ENCODE results near the gene ZNF556. TPM values are rescaled to one million over a fixed set of nuclear protein-coding genes. Genes with fewer than 3 reads are reported as not detected.

ZNF556 gene
- total and polyA plus RNA-seq, 10 donors: under 0.01 to 0.27 (median 0.22) TPM; not detected in 5

- no peak overlapping the region for H3K27ac ChIP-seq
- no peaks in the 10 kb centered on the region for H3K9me3 ChIP-seq
- no peak for DNase-seq
- H3K27me3 ChIP-seq (replicated peaks in 1 of 7): no peaks in the 10 kb centered on the region
- peaks cover 4 to 20% (median 9%) of the 10 kb centered on the region in 6 donors for H3K4me1 ChIP-seq
- intact Hi-C loops (cut with DNase I; ENCODE audit: low total_unique reads): no loop called here
- H3K36me3 ChIP-seq: no peaks in the 10 kb centered on the region
- WGBS, 5 donors: 78 to 87% (median 78%) methylated on average over 11 of the region's 11 CpGs
- TF ChIP-seq CTCF (IDR thresholded peaks at IDR 0.05 in 8 of 11, conservative IDR thresholded peaks at IDR 0.05 in 3 of 11) (no peak), POLR2A (IDR thresholded peaks at IDR 0.05) (no peak), POLR2AphosphoS5 (IDR thresholded peaks at IDR 0.05) (no peak)
- no peak overlapping the region for H3K4me3 ChIP-seq
These were observed 38.9 kb downstream of the ZNF556 start for GRCh38 chr19:2905918-2906519.

GRCh38 chr19:2906631-2907195, 39.6 kb downstream of the ZNF556 start:
- Histone ChIP-seq H3K4me3 (no peak overlapping the region), H3K27ac (no peak overlapping the region), H3K9me3 (no peaks in the 10 kb centered on the region), H3K4me1 (peaks cover 0 to 13% (median 3%) of the 10 kb centered on the region in 6 donors), H3K27me3 (replicated peaks in 1 of 7) (no peaks in the 10 kb centered on the region), H3K36me3 (no peaks in the 10 kb centered on the region)
- intact Hi-C loops (cut with DNase I; ENCODE audit: low total_unique reads): no loop called here
- no peak for DNase-seq
- TF ChIP-seq POLR2AphosphoS5 (IDR thresholded peaks at IDR 0.05) (no peak), POLR2A (IDR thresholded peaks at IDR 0.05) (no peak), CTCF (IDR thresholded peaks at IDR 0.05 in 8 of 11, conservative IDR thresholded peaks at IDR 0.05 in 3 of 11) (no peak)
- 91 to 93% (median 93%) methylated on average over 13 to 20 of the region's 20 CpGs for WGBS, 5 donors

GRCh38 chr19:2912306-2912705, 45.2 kb downstream of the ZNF556 start:
- Histone ChIP-seq H3K4me3 (no peak overlapping the region), H3K27ac (no peak overlapping the region), H3K4me1 (no peaks in the 10 kb centered on the region), H3K27me3 (replicated peaks in 1 of 7) (no peaks in the 10 kb centered on the region), H3K36me3 (peaks cover 6 to 34% (median 16%) of the 10 kb centered on the region in 6 donors), H3K9me3 (peaks cover 0 to 21% (median 12%) of the 10 kb centered on the region in 8 donors)
- no peak for DNase-seq
- no peak for TF ChIP-seq POLR2AphosphoS5 (IDR thresholded peaks at IDR 0.05)
- no peak for TF ChIP-seq POLR2A (IDR thresholded peaks at IDR 0.05)
- no peak for TF ChIP-seq CTCF (IDR thresholded peaks at IDR 0.05 in 8 of 11, conservative IDR thresholded peaks at IDR 0.05 in 3 of 11)
- intact Hi-C loops (cut with DNase I; ENCODE audit: low total_unique reads): no loop called here
- WGBS, 5 donors: 81 to 99% (median 91%) methylated on average over 5 of the region's 5 CpGs

Data from spleen (tissue), 11 donors.